ENCODE data around the gene CDH16.

CDH16 gene

DNA sequence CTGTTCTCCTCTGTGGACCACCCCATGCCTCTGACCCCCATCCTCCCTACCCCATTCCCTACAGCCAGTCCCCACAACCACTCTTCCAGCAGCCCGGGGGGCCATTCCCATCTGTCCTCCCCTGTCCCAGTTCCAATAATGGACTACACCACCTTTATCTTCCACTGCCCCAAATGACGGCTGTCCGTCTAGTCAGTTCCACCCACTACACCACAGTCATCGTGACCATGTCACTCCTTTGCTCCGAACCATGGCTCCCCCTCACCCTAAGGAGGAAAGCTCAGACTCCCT, 23.1 kb downstream of the CDH16 start:
- no peaks in the 10 kb centered on the region for H3K27me3 ChIP-seq (ENCODE audit: insufficient read depth, low read depth, severe bottlenecking)
- no peak overlapping the region for H3K4me3 ChIP-seq (ENCODE audit: low read depth, low read length)
- DNase-seq: no peak
- H3K27ac ChIP-seq: peak overlapping the region; percentile 71
- H3K36me3 ChIP-seq: no peaks in the 10 kb centered on the region
- TF ChIP-seq, protein P1, sequence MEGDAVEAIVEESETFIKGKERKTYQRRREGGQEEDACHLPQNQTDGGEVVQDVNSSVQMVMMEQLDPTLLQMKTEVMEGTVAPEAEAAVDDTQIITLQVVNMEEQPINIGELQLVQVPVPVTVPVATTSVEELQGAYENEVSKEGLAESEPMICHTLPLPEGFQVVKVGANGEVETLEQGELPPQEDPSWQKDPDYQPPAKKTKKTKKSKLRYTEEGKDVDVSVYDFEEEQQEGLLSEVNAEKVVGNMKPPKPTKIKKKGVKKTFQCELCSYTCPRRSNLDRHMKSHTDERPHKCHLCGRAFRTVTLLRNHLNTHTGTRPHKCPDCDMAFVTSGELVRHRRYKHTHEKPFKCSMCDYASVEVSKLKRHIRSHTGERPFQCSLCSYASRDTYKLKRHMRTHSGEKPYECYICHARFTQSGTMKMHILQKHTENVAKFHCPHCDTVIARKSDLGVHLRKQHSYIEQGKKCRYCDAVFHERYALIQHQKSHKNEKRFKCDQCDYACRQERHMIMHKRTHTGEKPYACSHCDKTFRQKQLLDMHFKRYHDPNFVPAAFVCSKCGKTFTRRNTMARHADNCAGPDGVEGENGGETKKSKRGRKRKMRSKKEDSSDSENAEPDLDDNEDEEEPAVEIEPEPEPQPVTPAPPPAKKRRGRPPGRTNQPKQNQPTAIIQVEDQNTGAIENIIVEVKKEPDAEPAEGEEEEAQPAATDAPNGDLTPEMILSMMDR (IDR thresholded peaks at IDR 0.05; ENCODE audit: low read depth, low read length): no peak
- no peaks in the 10 kb centered on the region for H3K9me3 ChIP-seq (ENCODE audit: severe bottlenecking)

DNA sequence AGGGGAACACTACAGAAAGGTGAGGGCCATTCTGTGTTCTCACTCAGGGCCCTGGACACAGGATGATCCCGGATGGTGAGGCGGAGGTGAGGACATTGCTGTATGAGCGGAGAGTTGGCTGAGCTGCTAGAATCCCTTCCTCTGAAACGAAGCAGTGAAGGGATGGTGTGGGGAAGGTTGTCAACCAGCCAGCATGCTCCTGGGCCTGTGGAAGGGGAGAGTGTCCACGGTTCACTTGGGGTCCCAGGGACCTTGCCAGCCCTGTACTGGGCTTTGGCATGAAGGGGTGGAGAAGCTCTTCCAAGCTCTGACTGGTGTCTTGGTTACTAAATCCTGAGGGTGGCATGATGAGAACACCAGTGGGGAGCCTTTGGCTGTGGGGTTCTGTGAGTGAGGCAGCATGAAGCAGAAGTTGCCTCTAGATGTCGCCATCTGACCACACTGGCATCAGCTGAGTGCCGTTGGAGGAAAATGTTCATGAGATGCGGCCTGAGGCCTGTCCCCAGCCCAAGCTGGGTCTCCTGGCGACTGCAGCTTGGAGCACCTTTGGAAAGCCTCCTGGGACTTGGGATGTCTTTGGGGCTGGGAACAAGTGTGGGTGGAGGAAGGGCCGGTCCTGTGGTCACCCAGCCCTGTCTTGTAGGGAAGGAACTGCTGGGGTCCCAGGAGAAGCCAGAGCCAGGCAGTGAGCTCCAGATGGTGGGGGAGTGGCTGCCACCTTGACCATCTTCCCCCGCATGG, 23.6 kb downstream of the CDH16 start:
- Histone ChIP-seq H3K9me3 (ENCODE audit: severe bottlenecking) (no peaks in the 10 kb centered on the region), H3K36me3 (no peaks in the 10 kb centered on the region), H3K27me3 (ENCODE audit: insufficient read depth, low read depth, severe bottlenecking) (no peaks in the 10 kb centered on the region), H3K27ac (peak overlapping the region; percentile 71), H3K4me3 (ENCODE audit: low read depth, low read length) (no peak overlapping the region)
- peak; percentile 84 for DNase-seq
- TF ChIP-seq, protein P1 (IDR thresholded peaks at IDR 0.05; ENCODE audit: low read depth, low read length): peak; percentile 99

DNA sequence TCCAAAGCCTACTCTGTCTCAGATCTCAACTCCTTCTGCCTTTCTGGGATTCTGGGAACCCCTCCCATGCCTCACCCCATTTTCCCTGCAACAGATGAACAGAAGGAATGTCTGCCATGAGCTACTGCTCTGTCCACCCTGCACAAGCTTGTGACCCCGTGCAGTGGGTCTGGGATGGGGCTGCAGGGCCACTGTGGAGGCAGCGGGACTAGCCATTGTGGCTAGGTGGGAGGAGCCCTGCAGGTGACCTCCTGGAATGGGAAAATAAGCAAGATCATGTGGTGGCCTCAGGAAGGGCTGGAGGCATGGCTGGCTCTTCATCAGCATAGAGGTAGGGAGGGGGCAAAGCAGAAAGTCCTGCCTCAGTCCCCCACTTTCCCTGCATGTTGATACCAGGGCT, 24.6 kb downstream of the CDH16 start:
- Histone ChIP-seq H3K9me3 (ENCODE audit: severe bottlenecking) (no peaks in the 10 kb centered on the region), H3K27me3 (ENCODE audit: insufficient read depth, low read depth, severe bottlenecking) (no peaks in the 10 kb centered on the region), H3K36me3 (no peaks in the 10 kb centered on the region), H3K27ac (no peak overlapping the region), H3K4me3 (ENCODE audit: low read depth, low read length) (no peak overlapping the region)
- TF ChIP-seq, protein P1 (IDR thresholded peaks at IDR 0.05; ENCODE audit: low read depth, low read length): no peak
- DNase-seq: no peak

DNA sequence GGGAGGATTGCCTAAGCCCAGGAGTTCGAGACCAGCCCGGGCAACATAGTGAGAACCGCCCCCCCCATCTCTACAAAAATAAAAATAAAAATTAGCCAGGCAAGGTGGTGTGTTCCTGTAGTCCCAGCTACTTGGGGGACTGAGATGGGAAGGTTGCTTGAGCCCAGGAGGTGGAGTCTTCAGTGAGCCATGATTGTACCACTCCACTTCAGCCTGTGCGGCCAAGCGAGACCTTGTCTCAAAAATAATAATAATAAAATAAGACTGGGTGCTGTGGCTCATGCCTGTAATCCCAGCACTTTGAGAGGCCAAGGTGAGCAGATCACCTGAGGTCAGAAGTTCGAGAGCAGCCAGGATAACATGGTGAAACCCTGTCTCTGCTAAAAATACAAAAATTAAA, 26.9 kb downstream of the CDH16 start:
- Histone ChIP-seq H3K9me3 (ENCODE audit: severe bottlenecking) (no peaks in the 10 kb centered on the region), H3K27me3 (ENCODE audit: insufficient read depth, low read depth, severe bottlenecking) (no peaks in the 10 kb centered on the region), H3K4me3 (ENCODE audit: low read depth, low read length) (no peak overlapping the region), H3K36me3 (peaks cover 7% of the 10 kb centered on the region), H3K27ac (no peak overlapping the region)
- DNase-seq: no peak
- TF ChIP-seq, protein P1 (IDR thresholded peaks at IDR 0.05; ENCODE audit: low read depth, low read length): no peak

DNA sequence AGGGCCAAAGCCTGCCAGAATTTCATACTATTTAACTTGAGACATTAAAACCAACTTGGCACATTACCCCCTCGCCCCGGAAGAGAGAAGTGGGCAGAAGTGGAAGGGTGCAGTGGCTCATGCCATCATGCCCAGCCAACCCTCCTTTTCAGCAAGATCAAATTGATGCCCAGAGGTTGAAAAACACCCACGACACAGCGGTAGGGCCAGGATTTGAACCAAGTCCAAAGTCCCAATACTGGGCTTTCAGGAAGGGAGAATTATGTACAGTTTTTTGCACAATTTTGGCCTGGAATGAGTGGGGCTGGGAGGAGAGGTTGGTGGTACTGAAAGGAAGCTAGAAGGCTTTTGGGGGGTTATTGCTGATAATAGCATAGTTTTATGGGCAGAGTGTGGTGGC, 27.3 kb downstream of the CDH16 start:
- TF ChIP-seq, protein P1 (IDR thresholded peaks at IDR 0.05; ENCODE audit: low read depth, low read length): no peak
- H3K36me3 ChIP-seq: peaks cover 7% of the 10 kb centered on the region
- no peak overlapping the region for H3K4me3 ChIP-seq (ENCODE audit: low read depth, low read length)
- H3K27me3 ChIP-seq (ENCODE audit: insufficient read depth, low read depth, severe bottlenecking): no peaks in the 10 kb centered on the region
- no peaks in the 10 kb centered on the region for H3K9me3 ChIP-seq (ENCODE audit: severe bottlenecking)
- DNase-seq: no peak
- no peak overlapping the region for H3K27ac ChIP-seq

DNA sequence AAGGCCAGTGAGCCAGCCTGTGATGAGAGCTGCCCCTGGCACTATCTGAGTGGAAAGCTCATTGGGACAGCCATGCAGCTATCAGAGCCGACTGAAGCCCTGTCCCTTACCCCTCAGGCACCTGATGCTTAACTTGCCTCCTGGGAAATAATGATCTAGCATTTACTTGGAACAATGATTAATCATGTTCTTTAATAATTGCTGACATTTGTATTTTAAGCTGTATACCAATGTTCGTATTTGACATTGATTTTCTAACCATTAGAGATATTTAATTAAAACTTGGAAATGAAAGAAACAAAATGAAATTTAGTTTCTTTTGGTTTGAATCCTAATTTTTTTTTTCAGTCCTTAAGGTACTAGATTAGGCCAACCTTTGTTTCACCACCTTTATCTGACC, 27.9 kb downstream of the CDH16 start:
- H3K36me3 ChIP-seq: peaks cover 12% of the 10 kb centered on the region
- DNase-seq: no peak
- TF ChIP-seq, protein P1 (IDR thresholded peaks at IDR 0.05; ENCODE audit: low read depth, low read length): no peak
- H3K9me3 ChIP-seq (ENCODE audit: severe bottlenecking): no peaks in the 10 kb centered on the region
- H3K27me3 ChIP-seq (ENCODE audit: insufficient read depth, low read depth, severe bottlenecking): no peaks in the 10 kb centered on the region
- no peak overlapping the region for H3K27ac ChIP-seq
- no peak overlapping the region for H3K4me3 ChIP-seq (ENCODE audit: low read depth, low read length)

All from WERI-Rb-1 (cell line).